GM19468 (cell line): ENCODE data around the gene VPS35L.

Experiments used
- ATAC-seq: cut with Tn5 transposase; IDR thresholded peaks from one replicate; pipeline ENCODE4 v1.9.1; 2021; ENCODE audit warnings: mild to moderate bottlenecking, moderate library complexity, moderate number of reproducible peaks; ENCODE audit not compliant: unreplicated experiment; ENCODE audit errors: extremely low read depth

The VPS35L gene

DNA sequence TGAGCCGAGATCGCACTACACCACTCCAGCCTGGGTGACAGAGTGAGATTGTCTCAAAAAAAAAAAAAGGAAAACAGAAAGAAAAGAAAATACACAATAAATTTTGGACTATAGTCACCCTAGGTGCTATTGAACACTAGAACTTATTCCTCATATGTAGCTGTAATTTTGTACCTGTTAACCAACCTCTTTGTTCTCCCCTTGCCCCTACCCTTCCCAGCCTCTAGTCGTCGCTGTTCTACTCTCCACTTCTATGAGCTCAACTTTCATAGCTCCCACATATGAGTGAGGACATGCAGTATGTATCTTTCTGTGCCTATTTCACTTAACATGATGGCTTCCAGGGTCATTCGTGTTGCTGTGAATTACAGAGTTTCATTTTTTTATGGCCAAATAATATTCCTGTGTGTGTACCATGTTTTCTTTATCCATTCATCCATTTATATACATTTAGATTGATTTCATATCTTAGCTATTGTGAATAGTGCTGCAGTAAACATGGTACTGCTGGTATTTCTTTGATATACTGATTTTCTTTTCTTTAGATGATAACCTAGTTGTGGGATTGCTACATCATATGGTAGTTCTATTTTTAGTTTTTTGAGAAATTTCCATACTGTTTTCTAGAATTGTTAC is 28.3 kb downstream of the VPS35L start:
- no peak for ATAC-seq

DNA sequence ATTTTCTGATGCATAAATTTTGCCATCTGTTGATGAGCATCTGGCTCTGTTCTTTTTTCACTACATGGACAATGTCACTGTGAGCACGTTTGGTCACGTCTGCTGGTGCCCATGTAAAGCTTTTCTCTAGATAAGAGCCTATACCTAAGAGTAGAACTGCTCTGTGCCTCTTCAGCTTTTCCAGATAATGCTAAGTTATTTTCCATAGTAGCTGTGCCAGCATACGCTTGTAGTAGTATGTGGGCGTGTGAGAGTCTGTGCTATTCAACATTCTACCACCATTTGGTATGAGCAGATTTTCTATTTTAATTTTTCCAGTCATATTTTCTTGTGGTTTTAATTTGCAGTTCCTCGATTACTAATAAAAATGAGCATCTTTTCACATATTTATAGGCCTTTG is 33.2 kb downstream of the VPS35L start:
- no peak for ATAC-seq

DNA sequence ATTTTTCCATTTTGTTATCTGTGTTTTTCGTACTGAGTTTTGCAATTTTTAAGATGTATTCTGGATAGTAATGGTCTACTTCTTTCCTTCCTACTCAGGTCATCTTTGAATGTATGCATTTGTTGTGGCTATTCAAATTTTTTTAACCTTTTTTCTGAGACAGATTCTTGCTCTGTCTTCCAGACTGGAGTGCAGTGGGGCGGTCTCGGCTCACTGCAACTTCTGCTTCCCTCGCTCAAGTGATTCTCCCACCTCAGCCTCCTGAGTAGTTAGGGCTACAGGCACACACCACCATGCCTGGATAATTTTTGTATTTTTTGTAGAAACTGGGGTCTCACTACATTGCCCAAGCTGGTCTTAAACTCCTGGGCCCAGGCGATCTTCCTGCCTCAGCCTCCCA is 33.6 kb downstream of the VPS35L start:
- no peak for ATAC-seq

GRCh38 chr16:19589771-19590302 is 34.3 kb downstream of the VPS35L start:
- no peak for ATAC-seq

GRCh38 chr16:19595043-19595767 is 39.7 kb downstream of the VPS35L start:
- no peak for ATAC-seq

GRCh38 chr16:19598805-19599510 is 43.5 kb downstream of the VPS35L start:
- ATAC-seq: no peak

DNA sequence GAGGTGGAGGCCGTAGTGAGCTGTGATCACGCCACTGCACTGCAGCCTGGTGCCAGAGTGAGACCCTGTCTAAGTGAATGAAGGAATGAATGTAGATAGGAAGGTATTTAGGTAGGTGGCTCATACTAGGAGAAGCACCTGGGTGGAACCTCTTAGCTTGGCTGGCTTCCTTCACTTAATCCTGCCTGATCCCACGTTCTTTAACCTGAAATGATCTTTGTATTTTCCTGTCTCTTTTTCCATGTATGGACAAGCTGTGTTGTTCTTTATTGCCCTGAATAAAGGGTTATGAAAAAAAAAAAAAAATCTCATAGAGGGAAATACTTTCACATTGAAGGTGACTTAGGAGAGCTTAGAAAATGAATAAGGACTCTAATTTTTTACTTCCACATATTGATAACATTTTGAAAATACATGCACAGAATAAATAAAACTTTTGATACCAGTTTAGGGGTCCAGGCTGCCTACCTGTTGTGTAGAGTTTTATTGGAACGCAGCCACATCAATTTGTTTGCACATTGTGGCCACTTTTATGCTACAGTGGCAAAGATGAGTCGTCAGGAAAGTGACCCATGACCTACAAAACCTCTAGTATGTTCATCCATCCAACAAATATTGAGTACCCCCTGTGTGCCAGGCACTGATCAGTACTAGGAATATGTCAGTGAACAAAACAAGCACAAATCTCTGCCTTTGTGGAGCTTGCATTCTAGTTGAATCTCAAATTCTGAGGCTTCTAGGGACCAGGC is 44.6 kb downstream of the VPS35L start:
- no peak for ATAC-seq

GRCh38 chr16:19601083-19601976 is 45.8 kb downstream of the VPS35L start:
- no peak for ATAC-seq

GRCh38 chr16:19604911-19605310 is 49.4 kb downstream of the VPS35L start:
- ATAC-seq: no peak

- no peak for ATAC-seq
These were observed 50.2 kb downstream of the VPS35L start for GRCh38 chr16:19605701-19606100.

GRCh38 chr16:19607616-19608280 is 52.2 kb downstream of the VPS35L start:
- ATAC-seq: no peak

DNA sequence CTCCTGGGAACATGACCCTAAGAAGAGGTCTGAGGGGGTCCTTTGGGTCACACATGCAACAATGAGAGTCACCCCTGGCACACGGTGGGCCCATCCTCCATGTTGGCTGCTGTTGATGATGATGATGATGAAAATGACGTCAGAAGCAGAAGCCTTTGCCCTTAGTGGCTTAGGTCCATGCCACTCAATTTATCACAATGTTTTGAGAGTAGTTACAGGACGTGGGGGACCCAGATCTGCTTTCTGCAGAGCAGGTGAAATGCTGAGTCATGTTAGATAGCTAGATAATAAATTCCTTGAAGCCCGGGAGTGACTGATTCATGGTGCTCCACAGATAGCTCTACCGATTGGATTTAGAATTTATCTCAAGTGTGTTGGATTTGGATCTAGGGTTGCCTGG is 53.9 kb downstream of the VPS35L start:
- ATAC-seq: no peak

- no peak for ATAC-seq
These were observed 54.7 kb downstream of the VPS35L start for GRCh38 chr16:19610200-19610599.

- no peak for ATAC-seq
These were observed 58.3 kb downstream of the VPS35L start for GRCh38 chr16:19613834-19614233.

GRCh38 chr16:19616241-19616640 is 60.7 kb downstream of the VPS35L start:
- no peak for ATAC-seq

DNA sequence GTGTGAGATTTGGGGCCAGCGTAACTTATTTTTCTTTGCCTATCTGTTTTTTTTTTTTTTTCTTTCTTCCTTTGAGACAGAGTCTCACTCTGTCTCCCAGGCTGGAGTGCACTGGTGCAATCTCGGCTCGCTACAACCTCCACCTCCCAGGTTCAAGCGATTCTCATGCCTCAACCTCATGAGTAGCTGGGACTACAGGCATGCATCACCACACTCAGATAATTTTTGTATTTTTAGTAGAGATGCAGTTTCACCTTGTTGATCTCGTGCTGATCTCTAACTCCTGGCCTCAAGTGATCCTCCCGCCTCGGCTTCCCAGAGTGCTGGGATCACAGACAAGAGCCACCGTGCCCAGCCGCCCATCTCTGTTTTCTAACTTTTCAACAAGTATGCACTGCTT is 63.4 kb downstream of the VPS35L start:
- no peak for ATAC-seq

DNA sequence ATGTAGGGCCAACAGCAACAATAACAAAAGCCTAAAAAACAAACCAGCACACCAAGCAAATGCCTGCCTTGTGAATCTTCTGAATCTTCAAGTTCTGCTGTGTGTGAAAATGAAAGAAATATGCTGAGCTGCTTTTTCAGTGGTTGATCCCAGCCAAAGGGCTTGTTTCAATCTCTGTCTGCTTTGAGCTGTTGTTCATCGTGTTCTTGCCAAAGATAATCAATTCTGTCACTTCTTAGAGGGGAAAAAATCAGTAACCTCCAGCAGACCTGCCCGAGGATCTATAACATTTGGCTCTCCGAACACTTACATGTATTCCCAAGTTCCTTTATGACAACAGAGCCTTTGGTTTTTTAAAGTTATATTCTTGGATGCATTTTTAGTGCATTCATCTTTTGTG is 65.9 kb downstream of the VPS35L start:
- ATAC-seq: no peak

- no peak for ATAC-seq
These were observed 69.5 kb downstream of the VPS35L start for GRCh38 chr16:19625039-19625438.
